ENCODE measurements around the gene ALK. TPM values are rescaled to one million over a fixed set of nuclear protein-coding genes. Genes with fewer than 3 reads are reported as not detected.

Gene ALK
- total and polyA plus RNA-seq, 2 donors (not counting 1 experiment from before 2014, with no cell fraction given) = not detected

GRCh38 chr2:29273004-29273684 lies 648.2 kb downstream of the ALK start:
- Histone ChIP-seq H3K36me3 (replicated peaks in 1 of 2; ENCODE audit: control extremely low read depth in 1 of 2, control insufficient read depth in 1 of 2, extremely low read depth in 1 of 2, insufficient read depth in 2 of 2, low read length in 1 of 2) (no peaks in the 10 kb centered on the region), H4K20me1 (ENCODE audit: control insufficient read depth, insufficient read depth, low read length, poor library complexity, severe bottlenecking) (no peaks in the 10 kb centered on the region), H2AFZ (ENCODE audit: insufficient read depth, low read depth, low read length, poor library complexity, severe bottlenecking) (no peak overlapping the region), H3K4me3 (ENCODE audit: control extremely low read depth in 1 of 5, extremely low read depth in 1 of 5, insufficient read depth in 1 of 5, low read depth in 2 of 5, low read length in 4 of 5) (no peak overlapping the region), H3K27ac (ENCODE audit: low read length in 2 of 2) (no peak overlapping the region), H3K4me1 (ENCODE audit: control insufficient read depth in 2 of 2, insufficient read depth in 2 of 2, low read length in 2 of 2) (no peaks in the 10 kb centered on the region), H3K27me3 (replicated peaks in 1 of 4; ENCODE audit: control extremely low read depth in 1 of 4, control insufficient read depth in 3 of 4, insufficient read depth in 4 of 4, low read length in 3 of 4) (peaks cover 0 to 4% (median 0%) of the 10 kb centered on the region in 4 experiments), H3K79me2 (ENCODE audit: control insufficient read depth, insufficient read depth, low read length) (no peaks in the 10 kb centered on the region), H3K9ac (ENCODE audit: low read length) (no peak overlapping the region), H3K4me2 (replicated peaks; ENCODE audit: low read depth, low read length, poor library complexity, severe bottlenecking) (no peak overlapping the region), H3K9me3 (ENCODE audit: control extremely low read depth in 1 of 3, control insufficient read depth in 2 of 3, insufficient read depth in 1 of 3, low read length in 2 of 3) (no peaks in the 10 kb centered on the region)
- Mint-ChIP-seq H3K27me3 (peaks cover 32% of the 10 kb centered on the region), H3K9me3 (ENCODE audit: insufficient read depth) (no peaks in the 10 kb centered on the region), H3K27ac (no peak overlapping the region), H3K4me3 (no peak overlapping the region), H3K4me1 (no peaks in the 10 kb centered on the region)
- intact Hi-C loops (cut with micrococcal nuclease) = no loop called here
- ATAC-seq (ENCODE audit: low read depth) (no peak), DNase-seq (no peak)
- WGBS (ENCODE audit: insufficient coverage) = 79% methylated on average over 5 of the region's 6 CpGs
- TF ChIP-seq EZH2 (IDR thresholded peaks at IDR 0.05; ENCODE audit: borderline replicate concordance, insufficient read depth, low read depth, low read length, poor library complexity, severe bottlenecking) = no peak
- CTCF ChIA-PET = interaction anchor here (1.7 kb wide), 1 partner anchor 35 kb away, joined by 7 read pairs; no protein-coding TSS in a partner anchor
- POLR2A ChIA-PET = no interaction called here

- no peaks in the 10 kb centered on the region for H3K4me1 Mint-ChIP-seq
- H3K4me3 Mint-ChIP-seq = no peak overlapping the region
- TF ChIP-seq EZH2 (IDR thresholded peaks at IDR 0.05; ENCODE audit: borderline replicate concordance, insufficient read depth, low read depth, low read length, poor library complexity, severe bottlenecking) = no peak
- TF ChIP-seq, protein P1, sequence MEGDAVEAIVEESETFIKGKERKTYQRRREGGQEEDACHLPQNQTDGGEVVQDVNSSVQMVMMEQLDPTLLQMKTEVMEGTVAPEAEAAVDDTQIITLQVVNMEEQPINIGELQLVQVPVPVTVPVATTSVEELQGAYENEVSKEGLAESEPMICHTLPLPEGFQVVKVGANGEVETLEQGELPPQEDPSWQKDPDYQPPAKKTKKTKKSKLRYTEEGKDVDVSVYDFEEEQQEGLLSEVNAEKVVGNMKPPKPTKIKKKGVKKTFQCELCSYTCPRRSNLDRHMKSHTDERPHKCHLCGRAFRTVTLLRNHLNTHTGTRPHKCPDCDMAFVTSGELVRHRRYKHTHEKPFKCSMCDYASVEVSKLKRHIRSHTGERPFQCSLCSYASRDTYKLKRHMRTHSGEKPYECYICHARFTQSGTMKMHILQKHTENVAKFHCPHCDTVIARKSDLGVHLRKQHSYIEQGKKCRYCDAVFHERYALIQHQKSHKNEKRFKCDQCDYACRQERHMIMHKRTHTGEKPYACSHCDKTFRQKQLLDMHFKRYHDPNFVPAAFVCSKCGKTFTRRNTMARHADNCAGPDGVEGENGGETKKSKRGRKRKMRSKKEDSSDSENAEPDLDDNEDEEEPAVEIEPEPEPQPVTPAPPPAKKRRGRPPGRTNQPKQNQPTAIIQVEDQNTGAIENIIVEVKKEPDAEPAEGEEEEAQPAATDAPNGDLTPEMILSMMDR (IDR thresholded peaks at IDR 0.05) = no peak
- no peaks in the 10 kb centered on the region for H3K79me2 ChIP-seq (ENCODE audit: control insufficient read depth, insufficient read depth, low read length)
- no peaks in the 10 kb centered on the region for H3K4me1 ChIP-seq (ENCODE audit: control insufficient read depth in 2 of 2, insufficient read depth in 2 of 2, low read length in 2 of 2)
- H3K36me3 ChIP-seq (replicated peaks in 1 of 2; ENCODE audit: control extremely low read depth in 1 of 2, control insufficient read depth in 1 of 2, extremely low read depth in 1 of 2, insufficient read depth in 2 of 2, low read length in 1 of 2) = no peaks in the 10 kb centered on the region
- no peak overlapping the region for H3K27ac ChIP-seq (ENCODE audit: low read length in 2 of 2)
- ATAC-seq (ENCODE audit: low read depth) (no peak), DNase-seq (no peak)
- no peaks in the 10 kb centered on the region for H4K20me1 ChIP-seq (ENCODE audit: control insufficient read depth, insufficient read depth, low read length, poor library complexity, severe bottlenecking)
- no peak overlapping the region for H3K4me3 ChIP-seq (ENCODE audit: control extremely low read depth in 1 of 5, extremely low read depth in 1 of 5, insufficient read depth in 1 of 5, low read depth in 2 of 5, low read length in 4 of 5)
- POLR2A ChIA-PET = no interaction called here
- CTCF ChIA-PET = interaction anchor here (1.7 kb wide), 1 partner anchor 36 kb away, joined by 7 read pairs; no protein-coding TSS in a partner anchor
- no peak overlapping the region for H2AFZ ChIP-seq (ENCODE audit: insufficient read depth, low read depth, low read length, poor library complexity, severe bottlenecking)
- H3K9me3 ChIP-seq (ENCODE audit: control extremely low read depth in 1 of 3, control insufficient read depth in 2 of 3, insufficient read depth in 1 of 3, low read length in 2 of 3) = no peaks in the 10 kb centered on the region
- H3K4me2 ChIP-seq (replicated peaks; ENCODE audit: low read depth, low read length, poor library complexity, severe bottlenecking) = no peak overlapping the region
- peaks cover 0 to 4% (median under 1%) of the 10 kb centered on the region in 4 experiments for H3K27me3 ChIP-seq (replicated peaks in 1 of 4; ENCODE audit: control extremely low read depth in 1 of 4, control insufficient read depth in 3 of 4, insufficient read depth in 4 of 4, low read length in 3 of 4)
- H3K9me3 Mint-ChIP-seq (ENCODE audit: insufficient read depth) = no peaks in the 10 kb centered on the region
- H3K27ac Mint-ChIP-seq = no peak overlapping the region
- intact Hi-C loops (cut with micrococcal nuclease) = no loop called here
- H3K27me3 Mint-ChIP-seq = peaks cover 27% of the 10 kb centered on the region
- no peak overlapping the region for H3K9ac ChIP-seq (ENCODE audit: low read length)
- 96% methylated on average over 5 of the region's 5 CpGs for WGBS (ENCODE audit: insufficient coverage)
Measured at GRCh38 chr2:29272311-29272710, 649.1 kb downstream of the ALK start.
